Stimulated activated CD8-positive, alpha-beta memory T cell treated with anti-CD3 and anti-CD28 coated beads, Interleukin-7, amount 100 ng/mL, for 48 hours (primary cell): ENCODE measurements around the gene N4BP2.

Experiments
- DNase-seq, 2 donors: peaks; one replicate each; pipeline ENCODE4 v3.0.0-alpha.2; 2020; ENCODE audit warnings: low read depth in 1 of 2; ENCODE audit errors: extremely low read depth in 1 of 2

N4BP2 gene

DNA sequence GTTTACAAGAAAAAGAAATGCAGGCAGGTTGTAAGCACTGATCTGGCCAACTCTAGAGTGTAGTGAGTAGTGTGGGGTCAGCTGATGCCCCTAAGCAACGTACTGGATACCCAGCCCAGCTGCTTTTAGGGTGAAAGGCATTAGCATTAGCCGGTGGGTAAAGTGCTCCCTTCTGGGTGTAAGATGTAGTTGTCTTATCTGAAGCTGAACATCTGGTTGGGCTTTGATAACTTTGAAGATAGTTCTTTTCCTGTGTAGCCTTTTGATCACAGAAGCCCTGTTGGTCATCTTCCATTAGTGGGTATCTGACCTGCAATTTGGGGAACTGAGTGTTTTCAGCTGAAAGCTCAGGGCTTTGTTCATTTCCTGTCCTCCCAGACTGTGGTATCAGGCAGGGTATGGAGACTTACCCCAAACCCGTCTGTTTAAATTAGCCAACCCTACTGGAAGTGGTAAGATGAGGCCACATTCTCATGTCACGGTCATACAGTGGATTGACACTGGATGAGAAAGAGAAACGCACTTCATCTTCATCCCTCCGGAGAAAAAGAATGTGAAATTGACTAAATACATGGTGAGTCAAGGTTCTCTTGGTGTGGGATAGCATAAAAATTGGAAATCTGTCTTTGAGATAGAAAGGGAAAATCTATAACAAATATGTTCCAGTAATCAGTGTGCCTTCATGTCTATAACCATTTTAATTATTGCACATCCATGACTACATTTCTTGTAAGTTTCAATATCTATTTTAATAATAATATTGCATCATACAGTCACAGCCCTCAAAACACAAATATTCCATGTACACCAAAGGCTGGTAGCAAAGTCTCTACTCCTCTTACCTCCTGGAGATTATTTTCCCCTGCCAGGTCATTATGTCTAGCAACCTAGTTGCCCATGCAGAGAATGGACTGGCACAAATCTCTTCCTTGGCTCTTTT is 148.9 kb downstream of the N4BP2 start:
- no peak for DNase-seq

DNA sequence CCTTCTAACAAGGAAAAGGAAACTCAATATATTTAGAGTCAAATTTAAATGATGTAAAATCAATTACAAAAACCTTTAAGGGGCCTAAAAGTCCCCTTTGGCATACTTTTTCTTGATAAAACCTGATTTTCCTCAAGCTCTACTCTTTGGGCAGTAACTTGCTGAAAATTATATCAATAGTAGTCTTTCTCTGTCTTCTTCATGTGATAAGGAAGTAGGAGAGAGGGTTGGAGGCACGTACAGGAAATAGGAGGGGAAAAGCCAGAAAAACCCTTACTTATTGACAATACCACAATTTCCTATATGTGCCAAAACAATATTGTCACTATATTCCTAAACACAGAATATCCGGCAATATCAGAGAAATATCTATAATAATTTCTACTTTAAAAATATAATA is 149.8 kb downstream of the N4BP2 start:
- no peak for DNase-seq
